Activated CD4-positive, alpha-beta memory T cell treated with anti-CD3 and anti-CD28 coated beads for 36 hours (primary cell): ENCODE measurements around the gene DCC. TPM values are rescaled to one million over a fixed set of nuclear protein-coding genes. Genes with fewer than 3 reads are reported as not detected.
"Not testable (repeated sequence)": the region's sequence is repeated elsewhere in the genome, so short reads cannot be mapped to it uniquely, and the experiment has no call there.

ENCODE experiments used
- CTCF ChIA-PET: fragments of 350-600 bp; sonication (Branson Sonifier 250); formaldehyde crosslinking; loops from one replicate; lab custom pipeline; 2021; ENCODE audit warnings: antibody characterized with exemption, inconsistent platforms; lab: Charles Lee
- POLR2A ChIA-PET: fragments of 350-600 bp; sonication (Branson Sonifier 250); formaldehyde crosslinking; loops from one replicate; lab custom pipeline; 2021; ENCODE audit warnings: antibody characterized with exemption; lab: Charles Lee
- DNase-seq: peaks from one replicate; pipeline ENCODE4 v3.0.0-alpha.2; 2020
- H3K27ac Mint-ChIP-seq: one replicate; pipeline ENCODE4 v1.8.0; 2021; ENCODE audit warnings: mixed read lengths
- H3K27me3 Mint-ChIP-seq: one replicate; pipeline ENCODE4 v1.8.0; 2021; ENCODE audit warnings: mixed read lengths
- H3K36me3 Mint-ChIP-seq: one replicate; pipeline ENCODE4 v1.8.0; 2021; ENCODE audit warnings: mixed read lengths
- H3K4me1 Mint-ChIP-seq: one replicate; pipeline ENCODE4 v1.8.0; 2021; ENCODE audit warnings: low read depth, mixed read lengths
- H3K4me3 Mint-ChIP-seq: one replicate; pipeline ENCODE4 v1.8.0; 2021; ENCODE audit warnings: mild to moderate bottlenecking, mixed read lengths
- H3K9me3 Mint-ChIP-seq: one replicate; pipeline ENCODE4 v1.8.0; 2021; ENCODE audit warnings: mixed read lengths
- intact Hi-C: fragments of 100-400 bp; cut with micrococcal nuclease; formaldehyde crosslinking; loops from one replicate; pipeline ENCODE4 v1.15.1; 2023
- total RNA-seq, 2 experiments: library from RNA; stranded (reverse); gene quantifications; one replicate each; pipeline ENCODE4 v1.2.3, GENCODE V29; 2021

Gene DCC
- total RNA-seq, 2 experiments from 2014 or later: not detected

DNA sequence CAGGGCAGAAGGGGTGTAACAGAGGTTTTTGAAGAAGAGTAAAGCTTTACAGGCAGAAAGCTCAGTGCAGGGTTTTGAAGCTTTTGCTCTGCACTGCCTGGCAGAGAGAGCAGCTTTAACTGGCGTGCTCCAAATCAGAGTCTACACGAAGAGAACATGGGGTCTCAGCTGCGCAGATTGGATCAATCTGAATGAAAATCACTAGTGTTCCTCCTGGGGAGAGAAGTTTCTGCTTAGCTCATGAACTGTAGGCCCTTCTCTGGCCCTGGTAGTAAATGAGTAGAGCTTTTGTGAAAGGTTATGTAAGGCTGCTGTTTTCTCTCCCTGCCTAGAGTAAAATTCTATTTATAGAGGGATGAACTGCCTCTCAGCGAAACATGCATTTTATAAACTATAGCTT, 13.6 kb downstream of the DCC start:
- DNase-seq: no peak
- ChIA-PET CTCF (no interaction called here), POLR2A (no interaction called here)
- H3K9me3 Mint-ChIP-seq: peaks cover 5% of the 10 kb centered on the region
- no peaks in the 10 kb centered on the region for H3K4me1 Mint-ChIP-seq
- no peaks in the 10 kb centered on the region for H3K36me3 Mint-ChIP-seq
- H3K27ac Mint-ChIP-seq: no peak overlapping the region
- no peaks in the 10 kb centered on the region for H3K27me3 Mint-ChIP-seq
- H3K4me3 Mint-ChIP-seq: no peak overlapping the region
- intact Hi-C loops: no loop called here

DNA sequence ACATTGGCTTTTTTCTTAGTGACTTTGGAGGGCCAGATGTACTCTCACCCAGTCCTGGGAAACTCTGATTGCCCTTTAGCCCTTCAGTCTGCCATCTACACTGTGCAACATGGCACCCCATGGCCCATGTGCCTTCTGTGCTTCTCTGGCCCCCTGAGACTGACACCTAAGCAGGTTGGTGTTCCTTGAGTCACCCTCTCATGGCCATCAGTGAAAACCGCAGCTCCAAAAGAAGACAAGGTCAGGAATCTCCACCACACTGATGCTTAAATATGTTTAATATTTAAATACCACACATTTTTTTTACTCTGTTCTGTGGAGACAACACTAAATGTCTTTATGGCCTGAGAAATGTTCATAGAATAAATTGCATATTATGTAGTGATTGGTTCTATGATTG, 23.9 kb downstream of the DCC start:
- Mint-ChIP-seq H3K36me3 (no peaks in the 10 kb centered on the region), H3K27ac (no peak overlapping the region), H3K27me3 (no peaks in the 10 kb centered on the region), H3K9me3 (peaks cover 2% of the 10 kb centered on the region), H3K4me1 (no peaks in the 10 kb centered on the region), H3K4me3 (no peak overlapping the region)
- CTCF ChIA-PET: no interaction called here
- POLR2A ChIA-PET: no interaction called here
- no peak for DNase-seq
- intact Hi-C loops: no loop called here

DNA sequence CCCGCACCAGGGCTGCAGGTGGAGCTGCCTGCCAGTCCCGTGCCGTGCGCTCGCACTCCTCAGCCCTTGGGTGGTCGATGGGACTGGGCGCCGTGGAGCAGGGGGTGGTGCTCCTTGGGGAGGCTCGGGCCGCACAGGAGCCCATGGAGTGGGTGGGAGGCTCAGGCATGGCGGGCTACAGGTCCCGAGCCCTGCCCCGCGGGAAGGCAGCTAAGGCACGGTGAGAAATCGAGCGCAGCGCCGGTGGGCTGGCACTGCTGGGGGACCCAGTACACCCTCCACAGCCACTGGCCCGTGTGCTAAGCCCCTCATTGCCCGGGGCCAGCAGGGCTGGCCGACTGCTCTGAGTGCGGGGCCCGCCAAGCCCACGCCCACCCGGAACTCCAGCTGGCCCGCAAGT, 26.9 kb downstream of the DCC start:
- H3K27me3 Mint-ChIP-seq, H3K36me3 Mint-ChIP-seq, CTCF ChIA-PET, DNase-seq, H3K4me3 Mint-ChIP-seq, H3K9me3 Mint-ChIP-seq, intact Hi-C loops, H3K27ac Mint-ChIP-seq, H3K4me1 Mint-ChIP-seq, POLR2A ChIA-PET: not testable (repeated sequence)

DNA sequence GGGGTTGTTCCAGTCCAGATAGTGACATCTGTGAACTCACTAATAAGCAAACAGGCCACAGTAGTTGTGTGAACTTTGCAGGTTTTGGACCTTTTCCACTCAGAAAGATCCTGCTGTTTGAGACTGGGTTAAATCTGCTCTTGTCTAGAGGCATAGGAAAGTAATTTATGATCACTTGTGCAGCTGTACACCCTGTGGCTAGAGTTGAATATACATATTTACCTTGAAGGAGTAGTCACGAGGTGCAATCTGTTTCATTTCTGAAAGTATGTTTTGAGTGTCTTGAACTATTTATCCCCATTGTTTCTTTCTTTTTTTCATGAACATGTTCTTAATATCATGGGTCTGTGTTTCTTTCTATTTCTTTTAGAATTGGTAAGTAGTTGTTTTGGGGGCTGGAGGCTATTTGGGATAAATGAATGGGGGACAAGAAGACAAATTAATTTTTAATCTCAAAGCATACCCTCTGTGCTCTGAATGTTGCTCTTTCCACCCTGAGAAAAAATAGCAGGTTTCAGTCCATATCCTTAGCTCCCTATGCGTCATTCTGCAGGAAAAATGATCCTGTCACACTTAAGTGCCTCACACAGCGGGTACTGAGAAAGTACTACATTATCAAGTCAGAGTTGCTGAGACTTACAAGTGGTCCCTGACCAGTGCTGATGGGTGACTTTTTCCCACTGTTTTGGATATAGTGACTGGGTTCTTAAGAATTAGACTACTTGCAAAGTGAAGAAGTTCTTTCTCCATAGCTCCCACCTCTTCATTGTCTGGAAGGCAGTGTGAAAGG, 28.2 kb downstream of the DCC start:
- intact Hi-C loops: no loop called here
- H3K27me3 Mint-ChIP-seq: no peaks in the 10 kb centered on the region
- POLR2A ChIA-PET: no interaction called here
- H3K9me3 Mint-ChIP-seq: peaks cover 2% of the 10 kb centered on the region
- H3K4me1 Mint-ChIP-seq: no peaks in the 10 kb centered on the region
- H3K36me3 Mint-ChIP-seq: no peaks in the 10 kb centered on the region
- H3K27ac Mint-ChIP-seq: no peak overlapping the region
- no peak for DNase-seq
- CTCF ChIA-PET: no interaction called here
- H3K4me3 Mint-ChIP-seq: no peak overlapping the region

DNA sequence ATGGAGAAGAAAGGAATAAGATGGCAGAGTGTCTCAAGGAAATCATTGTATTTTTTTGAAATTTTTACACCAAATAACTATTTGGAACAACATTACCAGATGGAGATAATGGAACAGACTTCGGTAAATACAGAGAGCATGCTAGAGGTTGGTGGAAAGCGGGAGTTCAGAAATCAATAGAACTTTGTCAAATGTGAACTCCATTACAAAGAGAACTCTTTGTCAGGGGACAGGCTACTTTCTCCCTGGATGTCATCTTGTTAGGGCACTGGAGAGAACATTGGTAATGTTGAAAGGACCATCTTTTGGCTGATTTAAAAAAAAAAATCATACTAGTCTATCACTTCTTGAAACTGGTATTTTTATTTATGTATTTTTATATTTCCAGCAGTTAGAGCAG, 30.8 kb downstream of the DCC start:
- Mint-ChIP-seq H3K9me3 (no peaks in the 10 kb centered on the region), H3K4me1 (no peaks in the 10 kb centered on the region), H3K36me3 (no peaks in the 10 kb centered on the region), H3K4me3 (no peak overlapping the region), H3K27me3 (no peaks in the 10 kb centered on the region), H3K27ac (no peak overlapping the region)
- intact Hi-C loops: no loop called here
- POLR2A ChIA-PET: no interaction called here
- CTCF ChIA-PET: no interaction called here
- no peak for DNase-seq

DNA sequence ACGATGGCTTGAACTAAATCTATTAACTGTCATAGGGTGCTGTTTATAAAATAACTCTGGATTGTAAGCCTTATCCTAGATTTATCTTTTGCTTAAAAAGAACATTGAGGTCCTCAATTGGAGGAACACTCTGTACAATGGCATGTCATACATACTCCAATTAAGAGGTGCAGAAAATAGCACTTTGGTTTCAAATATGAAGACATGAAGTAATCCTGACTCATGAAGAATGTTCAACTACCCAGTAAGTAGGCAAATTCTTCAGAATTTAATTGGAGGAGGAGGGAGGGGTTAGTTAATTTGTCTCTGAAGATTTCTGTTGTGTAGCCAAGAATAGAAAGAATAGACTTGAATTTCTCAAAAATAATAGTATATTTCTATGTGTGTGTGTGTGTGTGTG, 36.1 kb downstream of the DCC start:
- H3K27me3 Mint-ChIP-seq: no peaks in the 10 kb centered on the region

DNA sequence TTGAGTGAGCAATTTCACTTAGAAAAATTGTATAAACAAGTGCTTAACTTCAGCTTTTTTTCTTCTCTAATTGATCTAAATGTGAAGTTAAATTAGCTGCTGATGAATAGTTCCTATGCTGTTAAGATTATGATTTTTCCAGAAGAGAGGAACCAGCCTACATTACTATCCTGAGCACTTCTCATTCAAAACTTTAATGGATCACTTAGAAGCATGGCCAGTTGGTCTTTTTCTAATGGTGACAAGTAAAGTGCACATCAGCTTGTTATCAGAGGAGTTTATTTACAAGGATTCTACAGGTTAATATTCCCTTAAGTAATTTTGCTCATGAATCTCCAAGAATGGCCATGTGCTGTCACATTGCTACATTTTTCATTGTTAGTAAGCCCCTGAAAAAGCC, 37.1 kb downstream of the DCC start:
- DNase-seq: no peak
- Mint-ChIP-seq H3K36me3 (no peaks in the 10 kb centered on the region), H3K27ac (no peak overlapping the region), H3K4me3 (no peak overlapping the region), H3K27me3 (no peaks in the 10 kb centered on the region), H3K4me1 (no peaks in the 10 kb centered on the region), H3K9me3 (no peaks in the 10 kb centered on the region)
- intact Hi-C loops: no loop called here
- ChIA-PET CTCF (no interaction called here), POLR2A (no interaction called here)

More for the DNA sequence above, 36.1 kb downstream of the DCC start:
- POLR2A ChIA-PET: no interaction called here
- no peak overlapping the region for H3K4me3 Mint-ChIP-seq
- DNase-seq: no peak
- no peaks in the 10 kb centered on the region for H3K36me3 Mint-ChIP-seq
- no peak overlapping the region for H3K27ac Mint-ChIP-seq
- H3K9me3 Mint-ChIP-seq: no peaks in the 10 kb centered on the region
- CTCF ChIA-PET: no interaction called here
- no peaks in the 10 kb centered on the region for H3K4me1 Mint-ChIP-seq
- intact Hi-C loops: no loop called here

DNA sequence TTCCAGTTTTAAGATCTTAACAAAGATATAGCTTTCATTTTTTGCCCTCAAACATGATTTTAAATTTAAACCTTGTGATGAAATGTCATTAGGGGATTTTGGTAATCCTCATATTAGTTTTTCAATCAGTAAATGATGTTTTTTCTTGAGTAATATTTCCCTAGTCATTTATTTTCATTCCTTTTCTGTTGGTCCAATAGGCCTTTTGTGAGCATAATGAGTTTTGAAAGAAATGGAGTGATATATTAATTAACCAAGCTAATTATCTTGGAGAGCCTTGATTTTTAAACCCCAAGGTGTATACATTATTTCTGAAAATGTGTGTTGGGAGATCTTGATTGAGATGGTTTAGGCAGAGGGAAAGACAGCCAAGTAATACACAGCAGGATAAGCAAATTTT, 46.3 kb downstream of the DCC start:
- intact Hi-C loops: no loop called here
- POLR2A ChIA-PET: no interaction called here
- Mint-ChIP-seq H3K4me3 (no peak overlapping the region), H3K4me1 (no peaks in the 10 kb centered on the region), H3K27ac (no peak overlapping the region), H3K9me3 (no peaks in the 10 kb centered on the region), H3K36me3 (no peaks in the 10 kb centered on the region), H3K27me3 (no peaks in the 10 kb centered on the region)
- CTCF ChIA-PET: no interaction called here
- DNase-seq: no peak

DNA sequence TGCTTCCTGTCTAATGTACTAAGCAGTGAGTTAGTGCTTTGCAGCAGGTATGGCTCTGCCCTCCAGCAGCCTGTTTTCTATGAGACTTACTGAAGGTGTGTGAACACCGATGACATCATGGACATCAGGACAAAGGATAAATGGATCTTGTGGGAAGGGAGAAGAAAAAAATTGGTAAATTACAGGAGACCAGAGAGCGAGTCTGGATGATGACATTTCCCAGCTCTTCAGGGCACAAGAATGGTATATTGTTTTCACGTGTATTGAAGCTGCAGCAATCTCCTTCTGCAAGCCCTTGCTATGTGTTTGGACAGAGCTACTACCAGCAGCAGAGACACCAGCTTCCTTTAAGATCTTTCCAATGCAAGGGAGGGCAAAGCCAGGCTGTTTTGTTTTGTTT, 47.2 kb downstream of the DCC start:
- ChIA-PET POLR2A (no interaction called here), CTCF (no interaction called here)
- Mint-ChIP-seq H3K9me3 (no peaks in the 10 kb centered on the region), H3K4me3 (no peak overlapping the region), H3K36me3 (no peaks in the 10 kb centered on the region), H3K4me1 (no peaks in the 10 kb centered on the region), H3K27ac (no peak overlapping the region), H3K27me3 (no peaks in the 10 kb centered on the region)
- intact Hi-C loops: no loop called here
- no peak for DNase-seq

DNA sequence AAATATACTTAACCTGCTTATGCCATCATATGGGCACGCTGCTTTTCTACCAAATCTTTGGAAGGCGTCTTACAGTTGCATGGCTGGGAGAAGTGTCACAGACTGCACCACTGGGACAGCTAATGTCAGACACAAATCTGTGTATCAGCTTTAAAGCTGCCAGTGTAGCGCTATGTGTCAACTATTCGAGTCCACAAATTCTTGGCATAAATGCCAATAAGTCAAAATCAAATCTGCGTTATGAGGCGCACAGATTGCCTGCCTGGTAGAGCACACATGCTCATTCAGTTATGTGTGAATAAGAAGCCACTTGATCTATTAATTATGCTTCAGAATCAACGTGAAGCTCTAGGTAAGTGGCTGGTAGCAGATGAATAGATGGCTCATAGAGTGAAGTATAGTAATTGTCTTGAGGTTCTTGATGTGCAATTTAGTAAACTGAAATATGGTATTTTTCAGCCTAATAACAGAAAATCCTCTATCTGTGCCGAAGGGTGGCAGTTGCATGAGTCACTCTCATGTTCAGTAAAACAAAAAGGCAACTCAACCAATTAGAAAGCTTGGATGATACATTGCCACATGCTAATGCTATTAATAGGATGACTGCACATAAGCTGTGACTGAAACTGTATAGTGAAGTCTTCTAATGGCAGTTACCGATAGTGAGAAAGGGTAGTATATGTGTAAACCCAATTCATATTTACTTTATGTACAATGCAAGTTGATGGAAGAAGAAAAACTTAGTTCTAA, 52.0 kb downstream of the DCC start:
- no peaks in the 10 kb centered on the region for H3K4me1 Mint-ChIP-seq
- H3K27ac Mint-ChIP-seq: no peak overlapping the region
- ChIA-PET POLR2A (no interaction called here), CTCF (no interaction called here)
- no peak overlapping the region for H3K4me3 Mint-ChIP-seq
- no peaks in the 10 kb centered on the region for H3K27me3 Mint-ChIP-seq
- intact Hi-C loops: no loop called here
- H3K9me3 Mint-ChIP-seq: no peaks in the 10 kb centered on the region
- H3K36me3 Mint-ChIP-seq: no peaks in the 10 kb centered on the region
- no peak for DNase-seq

DNA sequence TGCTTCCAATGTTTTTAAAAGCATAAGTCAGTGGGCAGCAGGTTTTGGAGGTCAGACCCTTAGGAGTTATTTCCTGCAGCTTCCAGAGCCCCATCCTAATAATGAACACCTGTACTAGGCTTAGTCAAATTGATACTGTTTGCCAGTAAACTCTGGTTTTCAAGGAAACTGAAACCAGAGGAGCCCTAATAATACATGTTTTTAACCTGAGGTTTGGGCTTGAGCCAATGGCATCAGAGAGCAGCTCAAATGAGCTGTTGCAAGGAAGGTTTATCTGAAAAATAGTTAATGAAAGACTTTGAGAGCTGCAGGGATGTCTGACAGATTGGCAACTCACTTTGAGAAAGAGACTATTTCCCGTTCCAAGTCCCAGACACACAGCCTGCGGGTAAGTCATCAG, 54.6 kb downstream of the DCC start:
- ChIA-PET CTCF (no interaction called here), POLR2A (no interaction called here)
- intact Hi-C loops: no loop called here
- Mint-ChIP-seq H3K9me3 (no peaks in the 10 kb centered on the region), H3K27me3 (no peaks in the 10 kb centered on the region), H3K36me3 (no peaks in the 10 kb centered on the region), H3K4me3 (no peak overlapping the region), H3K4me1 (no peaks in the 10 kb centered on the region), H3K27ac (no peak overlapping the region)
- no peak for DNase-seq

DNA sequence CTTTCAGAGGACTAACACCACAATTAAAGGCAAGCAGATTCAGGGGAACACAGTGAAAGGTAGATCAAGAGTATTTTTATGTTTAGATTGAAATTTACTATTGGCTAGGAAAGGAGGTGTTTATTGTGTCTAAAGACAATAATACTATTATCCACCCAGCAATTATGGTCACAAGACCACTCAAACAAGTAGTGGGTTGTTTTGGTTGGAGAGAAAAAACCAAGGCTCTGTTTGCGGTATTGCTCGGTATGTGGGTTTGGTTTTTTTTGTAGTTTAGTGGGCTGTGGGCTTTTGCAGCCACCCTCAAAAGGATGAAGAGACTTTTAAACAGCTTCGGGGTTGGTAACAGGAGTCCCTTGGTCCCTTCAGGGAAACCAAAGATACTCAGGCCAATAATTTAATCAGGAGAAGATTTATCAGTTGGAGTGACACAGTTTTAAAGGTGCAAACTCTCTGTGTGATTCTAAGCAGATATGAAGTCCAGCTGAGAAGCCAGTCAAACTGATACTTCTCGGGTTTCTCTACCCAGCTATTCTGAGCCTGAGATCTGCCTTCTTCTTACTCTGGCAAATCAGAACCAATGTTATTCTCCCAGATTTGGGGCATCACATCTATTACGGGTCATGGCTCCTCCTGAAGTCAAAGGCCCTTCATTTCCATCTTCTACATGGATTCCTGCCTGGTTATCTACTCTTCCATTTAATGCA, 55.3 kb downstream of the DCC start:
- Mint-ChIP-seq H3K27ac (no peak overlapping the region), H3K27me3 (no peaks in the 10 kb centered on the region), H3K4me1 (no peaks in the 10 kb centered on the region), H3K4me3 (no peak overlapping the region), H3K9me3 (no peaks in the 10 kb centered on the region), H3K36me3 (no peaks in the 10 kb centered on the region)
- no peak for DNase-seq
- intact Hi-C loops: no loop called here
- ChIA-PET POLR2A (no interaction called here), CTCF (no interaction called here)
